A549 (cell line): Measurements from ENCODE around the gene TMED8. TPM values are rescaled to one million over a fixed set of nuclear protein-coding genes. Genes with fewer than 3 reads are reported as not detected.
A peak's percentile ranks its signal among the peaks of the same experiment; 100 is the strongest.

Experiments
- ATAC-seq, 2 experiments: fragments of 200-7000 bp in 1 of 2; fragments of >200 bp in 1 of 2; cut with Nextera tagmentation in 1 of 2; cut with Tn5 transposase in 1 of 2; 3 replicates each; pipeline versions ENCODE4 v1.8.0 to v1.9.1; 2018 to 2020; ENCODE audit warnings: mild to moderate bottlenecking in 1 of 2, moderate library complexity in 1 of 2
- CTCF ChIA-PET: fragments of 300-600 bp; sonication (Branson Sonifier 250); formaldehyde crosslinking; extraction: SDS; loops from one replicate; lab custom pipeline; 2021; ENCODE audit warnings: antibody characterized with exemption, inconsistent platforms; lab: Yijun Ruan, JAX
- POLR2A ChIA-PET: fragments of 350-600 bp; formaldehyde crosslinking; extraction: SDS; loops from one replicate; lab custom pipeline; 2021; ENCODE audit warnings: antibody characterized with exemption, inconsistent platforms; lab: Yijun Ruan, JAX
- DNase-seq, 2 experiments: peaks; one replicate each; pipeline versions ENCODE4 v3.0.0 to v3.0.0-alpha.2; 2011 to 2016; ENCODE audit warnings: low read depth in 1 of 2, low spot score in 1 of 2
- FAIRE-seq: peaks from 2 replicates; lab custom pipeline; 2011; peaks lifted over from hg19 to GRCh38; lab: Jason Lieb, UNC
- H3K27ac ChIP-seq, 2 experiments: fragments of >200 bp; sonication (Bioruptor Twin); formaldehyde crosslinking; 3 replicates each; pipeline ENCODE4 v1.5.1; 2016 to 2017
- H3K4me1 ChIP-seq: fragments of >200 bp; sonication (Bioruptor Twin); formaldehyde crosslinking; 3 replicates; pipeline ENCODE4 v1.6.1; 2016
- H3K4me2 ChIP-seq: fragments of >200 bp; sonication (Bioruptor Twin); formaldehyde crosslinking; 3 replicates; pipeline ENCODE4 v1.6.1; 2016
- H3K4me3 ChIP-seq: fragments of >200 bp; sonication (Bioruptor Twin); formaldehyde crosslinking; 3 replicates; pipeline ENCODE4 v1.5.1; 2016
- H3K9me3 ChIP-seq: fragments of >200 bp; sonication (Bioruptor Twin); formaldehyde crosslinking; 3 replicates; pipeline ENCODE4 v1.6.1; 2016
- CBX8 ChIP-seq: fragments of 200-600 bp; sonication (generic); IDR thresholded peaks from 2 replicates; pipeline ENCODE4 v1.6.1; 2016
- CHD4 ChIP-seq: fragments of 200-600 bp; sonication (generic); IDR thresholded peaks from 2 replicates; pipeline ENCODE4 v1.6.1; 2016; ENCODE audit warnings: antibody characterized with exemption, mild to moderate bottlenecking, borderline replicate concordance
- FOSB ChIP-seq: fragments of 250-450 bp; sonication (Bioruptor Pico); IDR thresholded peaks from 2 replicates; pipeline ENCODE4 v1.5.0; 2020; ENCODE audit warnings: mild to moderate bottlenecking, moderate library complexity
- FOSL2 ChIP-seq, 2 experiments: fragments of 450-650 bp in 1 of 2; fragments of >200 bp in 1 of 2; sonication (Bioruptor Twin) in 1 of 2; formaldehyde crosslinking; IDR thresholded peaks; 2 replicates each; pipeline versions ENCODE4 v1.5.0 to v1.6.1; 2016 to 2020; ENCODE audit warnings: mild to moderate bottlenecking in 1 of 2, moderate library complexity in 1 of 2
- HOXA7 ChIP-seq: fragments of 250-450 bp; sonication (Bioruptor Pico); IDR thresholded peaks from 2 replicates; pipeline ENCODE4 v1.5.0; 2020; ENCODE audit warnings: mild to moderate bottlenecking, moderate library complexity
- MYC ChIP-seq: IDR thresholded peaks from 2 replicates; pipeline ENCODE4 v1.6.1; 2012; ENCODE audit warnings: mild to moderate bottlenecking, inconsistent platforms, low read length, improper control_type of control experiment, borderline replicate concordance
- NR3C1 ChIP-seq: fragments of >200 bp; sonication (Bioruptor Twin); formaldehyde crosslinking; IDR thresholded peaks from 3 replicates; pipeline ENCODE4 v1.6.1; 2017
- PHF8 ChIP-seq: fragments of 200-600 bp; sonication (generic); IDR thresholded peaks from 2 replicates; pipeline ENCODE4 v1.6.1; 2016; ENCODE audit warnings: low read depth, mild to moderate bottlenecking, antibody characterized with exemption, moderate library complexity, borderline replicate concordance
- POLR2A ChIP-seq: IDR thresholded peaks from 2 replicates; pipeline ENCODE4 v1.6.1; 2012; ENCODE audit warnings: mild to moderate bottlenecking, low read length
- RAD21 ChIP-seq, 2 experiments: fragments of >200 bp in 1 of 2; sonication (Bioruptor Twin) in 1 of 2; formaldehyde crosslinking in 1 of 2; IDR thresholded peaks in 1 of 2; conservative IDR thresholded peaks in 1 of 2; 2 replicates in 1 of 2; 3 replicates in 1 of 2; pipeline ENCODE4 v1.6.1; 2012 to 2018; ENCODE audit warnings: inconsistent platforms in 1 of 2
- REST ChIP-seq: fragments of 200-600 bp; sonication (generic); IDR thresholded peaks from 2 replicates; pipeline ENCODE4 v1.6.1; 2016; ENCODE audit warnings: antibody characterized with exemption, mild to moderate bottlenecking, moderate library complexity
- RFX5 ChIP-seq: fragments of 450-650 bp; IDR thresholded peaks from 2 replicates; pipeline ENCODE4 v1.7.1; 2014; ENCODE audit warnings: antibody characterized with exemption, mild to moderate bottlenecking, moderate library complexity
- TP53 ChIP-seq: fragments of 250-450 bp; sonication (Bioruptor Pico); IDR thresholded peaks from 2 replicates; pipeline ENCODE4 v1.5.0; 2021; ENCODE audit warnings: mild to moderate bottlenecking, moderate library complexity
- ZC3H11A ChIP-seq: fragments of 450-650 bp; IDR thresholded peaks from 2 replicates; pipeline ENCODE4 v1.6.1; 2014; ENCODE audit warnings: antibody characterized with exemption, mild to moderate bottlenecking
- ZSCAN20 ChIP-seq: fragments of 250-450 bp; sonication (Bioruptor Pico); IDR thresholded peaks from 2 replicates; pipeline ENCODE4 v1.8.0; 2022; ENCODE audit warnings: mild to moderate bottlenecking, moderate library complexity
- WGBS: methylation state at CpG from one replicate; pipeline ENCODE4 v1.1.6; 2017; ENCODE audit errors: missing lambda C conversion rate; 5-methylcytosine and 5-hydroxymethylcytosine counted together
- polyA plus RNA-seq, 4 experiments: library from polyadenylated mRNA; depleted of rRNA in 3 of 4; stranded (reverse); fragments of >200 nt; fragmentation: RNase III in 1 of 4; extraction: RNeasy Plus Mini Kit Qiagen cat#74134 plus additional on column Dnase treatment in 1 of 4; gene quantifications; 2 replicates in 3 of 4; 3 replicates in 1 of 4; pipeline ENCODE4 v1.2.3, GENCODE V29; 2011 to 2017
- TF ChIP-seq, protein P1 (sequence below): IDR thresholded peaks from 2 replicates; pipeline ENCODE4 v1.6.1; 2012

The TMED8 gene
- polyA plus RNA-seq, 2 of the 4 experiments (the other 2 are of a cell fraction), result 8.8 to 13.9 TPM

DNA sequence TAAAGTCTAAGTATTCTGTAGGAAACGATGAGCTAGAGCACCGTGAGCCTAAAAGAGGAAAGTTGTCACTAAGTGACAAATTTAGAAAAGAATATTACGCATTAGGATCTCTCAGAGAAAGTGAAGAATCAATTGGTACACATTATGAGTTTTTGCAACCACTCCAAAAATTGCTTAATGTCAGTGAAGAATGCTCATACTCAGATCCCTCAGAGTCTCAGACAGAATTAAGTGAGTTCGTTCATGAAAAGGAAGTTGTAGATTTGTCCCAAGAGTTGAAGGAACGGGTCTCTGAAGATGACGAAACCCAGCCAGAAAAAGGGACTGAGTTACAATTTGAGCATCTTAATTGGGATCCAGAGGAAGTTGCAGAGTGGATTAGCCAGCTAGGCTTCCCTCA is 1.8 kb upstream of the TMED8 start:
- FAIRE-seq (no peak), DNase-seq (no peak), ATAC-seq (no peak)
- Histone ChIP-seq H3K4me1 (peaks cover 13% of the 10 kb centered on the region; the same call in 2 of the 3 replicates), H3K27ac (no peak overlapping the region), H3K9me3 (no peaks in the 10 kb centered on the region), H3K4me2 (no peak overlapping the region), H3K4me3 (no peak overlapping the region)
- ChIA-PET POLR2A (no interaction called here), CTCF (no interaction called here)
- no peak for TF ChIP-seq ZC3H11A
- no peak for TF ChIP-seq POLR2A
- no peak for TF ChIP-seq CBX8
- TF ChIP-seq TP53 (CRISPR knock-in tag), result no peak
- no peak for TF ChIP-seq FOSB (CRISPR knock-in tag)
- no peak for TF ChIP-seq CHD4
- TF ChIP-seq RFX5, result no peak
- no peak for TF ChIP-seq MYC
- no peak for TF ChIP-seq ZSCAN20
- TF ChIP-seq PHF8, result no peak
- no peak for TF ChIP-seq NR3C1
- WGBS, result 75% methylated on average over 6 of the region's 6 CpGs

DNA sequence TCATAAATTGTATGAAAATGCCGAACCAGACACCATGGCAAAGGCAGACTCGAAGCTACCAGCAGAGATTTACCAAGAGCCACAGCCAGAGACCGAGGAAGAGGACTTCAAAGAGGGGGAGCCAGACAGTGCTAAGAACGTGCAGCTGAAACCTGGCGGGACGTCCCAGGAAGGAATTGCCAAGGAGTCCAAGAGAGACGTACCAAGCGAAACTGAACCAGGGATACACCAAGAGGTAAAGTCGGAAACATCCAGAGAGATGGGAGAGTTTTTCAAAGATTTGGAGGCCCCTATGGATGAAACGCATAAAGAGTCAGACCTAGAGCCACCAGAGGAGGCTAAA is 579 bp upstream of the TMED8 start:
- POLR2A ChIA-PET, result interaction anchor here (0.6 to 1.9 kb wide), 5 partner anchors 12 to 312 kb away, joined by 3 to 24 read pairs (median 4); partner anchors contain the start of genes GSTZ1, POMT2 and VIPAS39
- peaks cover 13% of the 10 kb centered on the region; the same call in 2 of the 3 replicates for H3K4me1 ChIP-seq
- peak overlapping the region; percentile 91 for H3K4me3 ChIP-seq
- no peak for FAIRE-seq
- peak overlapping the region; percentile 91 to 92 for H3K27ac ChIP-seq
- no peak for DNase-seq
- peak overlapping the region; percentile 87 for H3K4me2 ChIP-seq
- TF ChIP-seq REST (no peak), FOSL2 (IDR thresholded peaks at IDR 0.05) (no peak), FOSL2 (CRISPR knock-in tag; IDR thresholded peaks at IDR 0.05) (no peak), HOXA7 (CRISPR knock-in tag) (no peak)
- TF ChIP-seq, protein P1, sequence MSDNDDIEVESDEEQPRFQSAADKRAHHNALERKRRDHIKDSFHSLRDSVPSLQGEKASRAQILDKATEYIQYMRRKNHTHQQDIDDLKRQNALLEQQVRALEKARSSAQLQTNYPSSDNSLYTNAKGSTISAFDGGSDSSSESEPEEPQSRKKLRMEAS, result 0 out of 2 replicates have a peak, but pooled peaks have one; percentile 31
- WGBS, result 24% methylated on average over 10 of the region's 10 CpGs
- ATAC-seq, result peak; percentile 45 to 61
- CTCF ChIA-PET, result interaction anchor here (0.5 to 1.7 kb wide), 9 partner anchors 21 to 301 kb away, joined by 3 to 8 read pairs (median 3); no protein-coding TSS in a partner anchor
- no peaks in the 10 kb centered on the region for H3K9me3 ChIP-seq

- 30% methylated on average over 22 of the region's 24 CpGs for WGBS
- ATAC-seq, result peak; percentile 36 to 42
- TF ChIP-seq ZC3H11A, result no peak
- no peak for TF ChIP-seq POLR2A
- no peak for TF ChIP-seq RAD21 (conservative IDR thresholded peaks at IDR 0.05 in 1 of 2, IDR thresholded peaks at IDR 0.05 in 1 of 2)
- TF ChIP-seq, all 56 proteins: peak for 0
- FAIRE-seq, result no peak
- DNase-seq, result peak; percentile 15 to 29
- Histone ChIP-seq H3K27ac (peak overlapping the region; percentile 91 to 92), H3K4me1 (peaks cover 13% of the 10 kb centered on the region; the same call in 2 of the 3 replicates), H3K9me3 (no peaks in the 10 kb centered on the region), H3K4me2 (peak overlapping the region; percentile 87), H3K4me3 (peak overlapping the region; percentile 91)
- POLR2A ChIA-PET, result interaction anchor here (0.5 to 1.9 kb wide), 3 partner anchors 11 to 81 kb away, joined by 4 to 24 read pairs (median 4); partner anchors contain the start of genes GSTZ1 and POMT2
- CTCF ChIA-PET, result interaction anchor here (0.6 to 1.7 kb wide), 7 partner anchors 20 to 90 kb away, joined by 3 to 8 read pairs (median 3); no protein-coding TSS in a partner anchor
Observed at GRCh38 chr14:77375973-77376770, 722 bp downstream of the TMED8 start.
